Naive thymus-derived CD4-positive, alpha-beta T cell (primary cell): ENCODE measurements around the gene EFEMP2. TPM values are rescaled to one million over a fixed set of nuclear protein-coding genes. Genes with fewer than 3 reads are reported as not detected.

ENCODE experiments used
- ATAC-seq: fragments of 150-1000 bp; cut with Tn5 transposase; 2 replicates; pipeline ENCODE4 v1.10.0; 2021; ENCODE audit warnings: mild to moderate bottlenecking, moderate library complexity
- CTCF ChIA-PET: fragments of 350-600 bp; sonication (Branson Sonifier 250); formaldehyde crosslinking; loops from one replicate; lab custom pipeline; 2021; ENCODE audit warnings: antibody characterized with exemption; lab: Charles Lee
- POLR2A ChIA-PET: fragments of 350-600 bp; sonication (Branson Sonifier 250); formaldehyde crosslinking; loops from one replicate; lab custom pipeline; 2021; ENCODE audit warnings: antibody characterized with exemption, inconsistent platforms; lab: Charles Lee
- DNase-seq, 9 donors: peaks; one replicate each; pipeline versions ENCODE4 v3.0.0 to v3.0.0-alpha.2; 2020 to 2022; ENCODE audit warnings: mixed read lengths in 1 of 9
- H3K27ac ChIP-seq: one replicate; pipeline ENCODE4 v1.7.0; 2013; ENCODE audit warnings: mild to moderate bottlenecking, low read depth, low read length, moderate library complexity
- H3K27me3 ChIP-seq, 2 donors: one replicate each; pipeline ENCODE4 v1.7.0; 2013; ENCODE audit warnings: low read length in 2 of 2, mild to moderate bottlenecking in 2 of 2, moderate library complexity in 2 of 2; ENCODE audit not compliant: control insufficient read depth in 2 of 2, insufficient read depth in 2 of 2
- H3K36me3 ChIP-seq, 3 experiments: 1 replicate in 2 of 3; 2 replicates in 1 of 3; pipeline ENCODE4 v1.7.0; 2013; ENCODE audit warnings: low read length in 3 of 3, mild to moderate bottlenecking in 3 of 3, moderate library complexity in 1 of 3; ENCODE audit not compliant: insufficient read depth in 3 of 3, control insufficient read depth in 2 of 3
- H3K4me1 ChIP-seq, 2 donors: one replicate each; pipeline ENCODE4 v1.7.0; 2013; ENCODE audit warnings: low read length in 2 of 2, mild to moderate bottlenecking in 2 of 2, moderate library complexity in 1 of 2; ENCODE audit not compliant: control insufficient read depth in 2 of 2, insufficient read depth in 2 of 2
- H3K4me3 ChIP-seq: 2 replicates; pipeline ENCODE4 v1.7.0; 2013; ENCODE audit warnings: mild to moderate bottlenecking, low read length
- H3K9me3 ChIP-seq, 3 experiments: 1 replicate in 2 of 3; 2 replicates in 1 of 3; pipeline ENCODE4 v1.7.0; 2013; ENCODE audit warnings: low read length in 3 of 3; ENCODE audit not compliant: control insufficient read depth in 2 of 3
- H3K27ac Mint-ChIP-seq, 9 donors: one replicate each; pipeline ENCODE4 v1.8.0; 2020 to 2022; ENCODE audit warnings: mixed read lengths in 9 of 9, mild to moderate bottlenecking in 8 of 9, moderate library complexity in 5 of 9, inconsistent platforms in 2 of 9
- H3K27me3 Mint-ChIP-seq, 5 donors: one replicate each; pipeline ENCODE4 v1.8.0; 2021 to 2022; ENCODE audit warnings: mixed read lengths in 5 of 5, mild to moderate bottlenecking in 1 of 5
- H3K36me3 Mint-ChIP-seq, 5 donors: one replicate each; pipeline ENCODE4 v1.8.0; 2020 to 2022; ENCODE audit warnings: mixed read lengths in 5 of 5, mild to moderate bottlenecking in 3 of 5, inconsistent platforms in 1 of 5
- H3K4me1 Mint-ChIP-seq, 7 donors: one replicate each; pipeline ENCODE4 v1.8.0; 2020 to 2022; ENCODE audit warnings: mixed read lengths in 7 of 7, mild to moderate bottlenecking in 3 of 7, inconsistent platforms in 1 of 7
- H3K4me3 Mint-ChIP-seq, 10 donors: one replicate each; pipeline ENCODE4 v1.8.0; 2020 to 2022; ENCODE audit warnings: mild to moderate bottlenecking in 10 of 10, mixed read lengths in 10 of 10, moderate library complexity in 6 of 10, inconsistent platforms in 2 of 10
- H3K9me3 Mint-ChIP-seq, 11 donors: one replicate each; pipeline ENCODE4 v1.8.0; 2020 to 2022; ENCODE audit warnings: mixed read lengths in 11 of 11, mild to moderate bottlenecking in 4 of 11, inconsistent platforms in 1 of 11, moderate library complexity in 1 of 11
- intact Hi-C, 2 donors: fragments of 100-400 bp; cut with micrococcal nuclease; formaldehyde crosslinking; loops; one replicate each; pipeline ENCODE4 v1.15.1; 2023
- polyA plus RNA-seq, 2 donors: library from polyadenylated mRNA; unstranded; fragments of 300-500 nt; fragmentation: Illumina TruSeq; gene quantifications; one replicate each; pipeline ENCODE4 v1.2.3, GENCODE V29; 2021
- total RNA-seq, 6 experiments: library from RNA in 5 of 6; stranded (reverse) in 5 of 6; gene quantifications; 1 replicate in 5 of 6; 2 replicates in 1 of 6; pipeline ENCODE4 v1.2.3 and lab custom pipeline; 2021 to 2026

EFEMP2 gene
- total and polyA plus RNA-seq, 7 experiments from 2014 or later, result 0.40 to 16.0 (median 9.2) TPM

GRCh38 chr11:65888163-65888814 lies 15.7 kb upstream of the EFEMP2 start, which contains the start of gene FIBP:
TSS of gene FIBP (minus strand) at chr11:65888471. CDS start at chr11:65888418, 53 bp downstream.
- Histone ChIP-seq H3K4me3 (peak within 1 kb of the TSS; percentile 84), H3K27ac (peak within 1 kb of the TSS; percentile 92), H3K36me3 (peaks cover 0 to 11% (median 0%) of the 10 kb centered on the region in 3 experiments), H3K9me3 (no peaks in the 10 kb centered on the region), H3K4me1 (peaks cover 37 to 45% of the 10 kb centered on the region in 2 donors), H3K27me3 (no peaks in the 10 kb centered on the region)
- intact Hi-C loops, result loop anchor here (1.0 to 2.0 kb wide), 11 partner anchors 15 to 176 kb away; partner anchors contain the start of genes EFEMP2 (in 2 of the 2), SART1 (in 2 of the 2), BANF1 (in 1 of the 2) and C11orf68 (in 1 of the 2)
- Mint-ChIP-seq H3K4me3 (peak within 1 kb of the TSS; percentile 88 to 97 (median 93)), H3K27me3 (no peaks in the 10 kb centered on the region), H3K4me1 (peaks cover 50 to 69% (median 53%) of the 10 kb centered on the region in 7 donors), H3K27ac (peak within 1 kb of the TSS; percentile 93 to 99 (median 97)), H3K9me3 (peaks cover 0 to 3% (median 0%) of the 10 kb centered on the region in 11 donors), H3K36me3 (peaks cover 0 to 8% (median 3%) of the 10 kb centered on the region in 5 donors)
- ATAC-seq, result peak; percentile 74
- POLR2A ChIA-PET, result interaction anchor here (0.7 to 12.3 kb wide), 22 partner anchors 9 to 390 kb away, joined by 3 to 316 read pairs (median 16); partner anchors contain the start of genes BANF1, C11orf68, CFL1 and CTSW
- CTCF ChIA-PET, result interaction anchor here (0.6 to 9.0 kb wide), 20 partner anchors 9 to 218 kb away, joined by 3 to 159 read pairs (median 4); partner anchors contain the start of genes BANF1, C11orf68, CFL1 and EIF1AD
- DNase-seq, result peak; percentile 84 to 95 (median 90)

- peak overlapping the region; percentile 92 for H3K27ac ChIP-seq
- H3K4me3 Mint-ChIP-seq, result peak overlapping the region; percentile 88 to 97 (median 93)
- intact Hi-C loops, result loop anchor here (1.0 to 2.0 kb wide), 11 partner anchors 15 to 175 kb away; partner anchors contain the start of genes EFEMP2 (in 2 of the 2), SART1 (in 2 of the 2), BANF1 (in 1 of the 2) and C11orf68 (in 1 of the 2)
- H3K4me3 ChIP-seq, result peak overlapping the region; percentile 84
- ATAC-seq, result no peak
- H3K27me3 ChIP-seq, result no peaks in the 10 kb centered on the region
- ChIA-PET POLR2A (interaction anchor here (0.7 to 12.3 kb wide), 22 partner anchors 8 to 389 kb away, joined by 3 to 316 read pairs (median 16); partner anchors contain the start of genes BANF1, C11orf68, CFL1 and CTSW), CTCF (interaction anchor here (0.6 to 9.0 kb wide), 21 partner anchors 7 to 176 kb away, joined by 3 to 159 read pairs (median 5); partner anchors contain the start of genes BANF1, C11orf68, CFL1 and EIF1AD)
- H3K36me3 ChIP-seq, result peaks cover 0 to 17% (median 0%) of the 10 kb centered on the region in 3 experiments
- peaks cover 0 to 10% (median 3%) of the 10 kb centered on the region in 5 donors for H3K36me3 Mint-ChIP-seq
- H3K27me3 Mint-ChIP-seq, result no peaks in the 10 kb centered on the region
- H3K9me3 Mint-ChIP-seq, result peaks cover 0 to 3% (median 0%) of the 10 kb centered on the region in 11 donors
- H3K27ac Mint-ChIP-seq, result peak overlapping the region; percentile 93 to 99 (median 97)
- no peaks in the 10 kb centered on the region for H3K9me3 ChIP-seq
- no peak for DNase-seq
- peaks cover 31 to 41% of the 10 kb centered on the region in 2 donors for H3K4me1 ChIP-seq
- peaks cover 45 to 63% (median 49%) of the 10 kb centered on the region in 7 donors for H3K4me1 Mint-ChIP-seq
Measured at GRCh38 chr11:65887723-65888162, 15.1 kb upstream of the EFEMP2 start.

- CTCF ChIA-PET, result interaction anchor here (0.6 to 9.0 kb wide), 17 partner anchors 8 to 175 kb away, joined by 3 to 159 read pairs (median 5); partner anchors contain the start of genes C11orf68, CFL1, KAT5 and MUS81
- peaks cover 38 to 58% (median 44%) of the 10 kb centered on the region in 7 donors for H3K4me1 Mint-ChIP-seq
- no peak for ATAC-seq
Measured at GRCh38 chr11:65886826-65887722, 14.5 kb upstream of the EFEMP2 start.

GRCh38 chr11:65885808-65886536 lies 13.4 kb upstream of the EFEMP2 start:
- Mint-ChIP-seq H3K4me3 (peak overlapping the region in 6 of 10 donors; percentile 88 to 97 (median 92)), H3K4me1 (peaks cover 35 to 59% (median 42%) of the 10 kb centered on the region in 7 donors), H3K9me3 (peaks cover 0 to 3% (median 0%) of the 10 kb centered on the region in 11 donors), H3K27me3 (no peaks in the 10 kb centered on the region), H3K36me3 (peaks cover 0 to 11% (median 3%) of the 10 kb centered on the region in 5 donors), H3K27ac (peak overlapping the region in 8 of 9 donors; percentile 9 to 99 (median 74))
- H3K9me3 ChIP-seq, result no peaks in the 10 kb centered on the region
- H3K27ac ChIP-seq, result no peak overlapping the region
- peaks cover 26 to 33% of the 10 kb centered on the region in 2 donors for H3K4me1 ChIP-seq
- ChIA-PET CTCF (interaction anchor here (0.8 to 9.0 kb wide), 16 partner anchors 9 to 178 kb away, joined by 3 to 159 read pairs (median 8); partner anchors contain the start of genes CFL1, MUS81 and SNX32), POLR2A (interaction anchor here (0.6 to 12.3 kb wide), 13 partner anchors 12 to 190 kb away, joined by 3 to 316 read pairs (median 4); partner anchors contain the start of genes BANF1, CFL1, DRAP1 and EIF1AD)
- peaks cover 0 to 27% (median 0%) of the 10 kb centered on the region in 3 experiments for H3K36me3 ChIP-seq
- no peak for ATAC-seq
- H3K27me3 ChIP-seq, result no peaks in the 10 kb centered on the region
- intact Hi-C loops, result no loop called here
- H3K4me3 ChIP-seq, result no peak overlapping the region
- DNase-seq, result peak in 1 of 9 donors; percentile 5

More at GRCh38 chr11:65886826-65887722, 14.5 kb upstream of the EFEMP2 start:
- Histone ChIP-seq H3K27ac (peak overlapping the region; percentile 92), H3K9me3 (no peaks in the 10 kb centered on the region), H3K27me3 (no peaks in the 10 kb centered on the region), H3K4me3 (no peak overlapping the region), H3K4me1 (peaks cover 24 to 34% of the 10 kb centered on the region in 2 donors), H3K36me3 (peaks cover 0 to 24% (median 0%) of the 10 kb centered on the region in 3 experiments)
- Mint-ChIP-seq H3K4me3 (peak overlapping the region; percentile 88 to 97 (median 93)), H3K36me3 (peaks cover 0 to 11% (median 3%) of the 10 kb centered on the region in 5 donors), H3K9me3 (peaks cover 0 to 3% (median 0%) of the 10 kb centered on the region in 11 donors), H3K27ac (peak overlapping the region; percentile 93 to 99 (median 97)), H3K27me3 (no peaks in the 10 kb centered on the region)
- intact Hi-C loops, result no loop called here
- POLR2A ChIA-PET, result interaction anchor here (0.7 to 12.3 kb wide), 16 partner anchors 7 to 389 kb away, joined by 3 to 316 read pairs (median 9); partner anchors contain the start of genes BANF1, C11orf68, CFL1 and CTSW
- DNase-seq, result peak in 1 of 9 donors; percentile 8

GRCh38 chr11:65885231-65885630 lies 12.6 kb upstream of the EFEMP2 start:
- H3K27ac ChIP-seq, result peak overlapping the region; percentile 9
- POLR2A ChIA-PET, result interaction anchor here (0.6 to 12.3 kb wide), 14 partner anchors 11 to 191 kb away, joined by 3 to 316 read pairs (median 4); partner anchors contain the start of genes BANF1, C11orf68, CFL1 and EIF1AD
- intact Hi-C loops, result no loop called here
- ATAC-seq, result no peak
- no peak overlapping the region for H3K4me3 ChIP-seq
- peak overlapping the region in 1 of 10 donors; percentile 53 for H3K4me3 Mint-ChIP-seq
- H3K36me3 Mint-ChIP-seq, result peaks cover 0 to 11% (median 3%) of the 10 kb centered on the region in 5 donors
- H3K27ac Mint-ChIP-seq, result peak overlapping the region in 6 of 9 donors; percentile 49 to 93 (median 82)
- H3K9me3 ChIP-seq, result no peaks in the 10 kb centered on the region
- H3K4me1 Mint-ChIP-seq, result peaks cover 32 to 65% (median 44%) of the 10 kb centered on the region in 7 donors
- H3K27me3 ChIP-seq, result no peaks in the 10 kb centered on the region
- DNase-seq, result no peak
- peaks cover 0 to 3% (median 0%) of the 10 kb centered on the region in 11 donors for H3K9me3 Mint-ChIP-seq
- CTCF ChIA-PET, result interaction anchor here (0.6 to 9.0 kb wide), 25 partner anchors 10 to 177 kb away, joined by 3 to 159 read pairs (median 6); partner anchors contain the start of genes AP5B1, CFL1, KAT5 and MUS81
- H3K4me1 ChIP-seq, result peaks cover 32 to 39% of the 10 kb centered on the region in 2 donors
- H3K27me3 Mint-ChIP-seq, result no peaks in the 10 kb centered on the region
- H3K36me3 ChIP-seq, result peaks cover 0 to 27% (median 0%) of the 10 kb centered on the region in 3 experiments
